Fibroblast of skin of left biceps (primary cell): ENCODE measurements around the gene ABCC5.
A peak's percentile ranks its signal among the peaks of the same experiment; 100 is the strongest.
"Not testable (repeated sequence)": the region's sequence is repeated elsewhere in the genome, so short reads cannot be mapped to it uniquely, and the experiment has no call there.

Experiments used
- DNase-seq, 2 experiments: peaks; one replicate each; pipeline ENCODE4 v3.0.0-alpha.2; 2013; ENCODE audit warnings: low read depth in 2 of 2

Gene ABCC5

GRCh38 chr3:183892610-183893214 lies 125.0 kb downstream of the ABCC5 start:
- DNase-seq, result no peak

GRCh38 chr3:183885766-183886165 lies 131.9 kb downstream of the ABCC5 start:
- DNase-seq, result no peak

GRCh38 chr3:183884427-183885296 lies 133.0 kb downstream of the ABCC5 start, which contains the start of gene PARL:
Gene PARL (minus strand): TSS chr3:183884880. CDS start chr3:183884846, 34 bp downstream.
- DNase-seq, result peak; percentile 57 to 58

GRCh38 chr3:183884097-183884426 lies 133.6 kb downstream of the ABCC5 start:
- DNase-seq, result no peak

GRCh38 chr3:183883291-183884096 lies 134.2 kb downstream of the ABCC5 start:
- no peak for DNase-seq

GRCh38 chr3:183880121-183880520 lies 137.6 kb downstream of the ABCC5 start:
- no peak for DNase-seq

GRCh38 chr3:183879243-183879642 lies 138.4 kb downstream of the ABCC5 start:
- DNase-seq, result no peak

- DNase-seq, result no peak
Observed at GRCh38 chr3:183878071-183878470, 139.6 kb downstream of the ABCC5 start.

- not testable (repeated sequence) for DNase-seq
Observed at GRCh38 chr3:183877227-183877626, 140.5 kb downstream of the ABCC5 start.

GRCh38 chr3:183875411-183875810 lies 142.3 kb downstream of the ABCC5 start:
- DNase-seq, result no peak

GRCh38 chr3:183873914-183874313 lies 143.8 kb downstream of the ABCC5 start:
- DNase-seq, result no peak

- DNase-seq, result no peak
Observed at GRCh38 chr3:183871541-183871940, 146.1 kb downstream of the ABCC5 start.

- DNase-seq, result no peak
Observed at GRCh38 chr3:183870563-183870962, 147.1 kb downstream of the ABCC5 start.
